ENCODE data around the gene SKIL. TPM values are rescaled to one million over a fixed set of nuclear protein-coding genes. Genes with fewer than 3 reads are reported as not detected.

The SKIL gene
- total RNA-seq, 4 donors from 2014 or later, result 31.1 to 49.4 (median 33.3) TPM

DNA sequence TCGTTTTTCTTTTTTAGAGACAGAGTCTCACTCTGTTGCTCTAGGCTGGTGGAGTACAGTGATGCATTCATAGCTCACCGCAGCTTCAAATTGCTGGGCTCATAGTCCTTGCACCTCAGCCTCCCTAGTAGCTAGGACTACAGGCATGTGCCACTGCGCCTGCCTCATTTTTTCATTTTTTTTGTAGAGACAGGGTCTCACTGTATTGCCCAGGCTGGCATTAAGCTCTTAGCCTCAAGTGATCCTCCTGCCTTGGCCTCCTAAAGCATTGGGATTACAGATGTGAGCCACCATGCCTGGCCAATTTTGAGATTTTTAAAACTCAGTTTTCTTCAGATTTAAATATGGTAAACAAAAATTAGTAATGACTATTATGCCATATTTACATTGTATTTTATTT lies 29.0 kb downstream of the SKIL start:
- TF ChIP-seq, protein P1, sequence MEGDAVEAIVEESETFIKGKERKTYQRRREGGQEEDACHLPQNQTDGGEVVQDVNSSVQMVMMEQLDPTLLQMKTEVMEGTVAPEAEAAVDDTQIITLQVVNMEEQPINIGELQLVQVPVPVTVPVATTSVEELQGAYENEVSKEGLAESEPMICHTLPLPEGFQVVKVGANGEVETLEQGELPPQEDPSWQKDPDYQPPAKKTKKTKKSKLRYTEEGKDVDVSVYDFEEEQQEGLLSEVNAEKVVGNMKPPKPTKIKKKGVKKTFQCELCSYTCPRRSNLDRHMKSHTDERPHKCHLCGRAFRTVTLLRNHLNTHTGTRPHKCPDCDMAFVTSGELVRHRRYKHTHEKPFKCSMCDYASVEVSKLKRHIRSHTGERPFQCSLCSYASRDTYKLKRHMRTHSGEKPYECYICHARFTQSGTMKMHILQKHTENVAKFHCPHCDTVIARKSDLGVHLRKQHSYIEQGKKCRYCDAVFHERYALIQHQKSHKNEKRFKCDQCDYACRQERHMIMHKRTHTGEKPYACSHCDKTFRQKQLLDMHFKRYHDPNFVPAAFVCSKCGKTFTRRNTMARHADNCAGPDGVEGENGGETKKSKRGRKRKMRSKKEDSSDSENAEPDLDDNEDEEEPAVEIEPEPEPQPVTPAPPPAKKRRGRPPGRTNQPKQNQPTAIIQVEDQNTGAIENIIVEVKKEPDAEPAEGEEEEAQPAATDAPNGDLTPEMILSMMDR (IDR thresholded peaks at IDR 0.05; ENCODE audit: low read depth), result no peak

DNA sequence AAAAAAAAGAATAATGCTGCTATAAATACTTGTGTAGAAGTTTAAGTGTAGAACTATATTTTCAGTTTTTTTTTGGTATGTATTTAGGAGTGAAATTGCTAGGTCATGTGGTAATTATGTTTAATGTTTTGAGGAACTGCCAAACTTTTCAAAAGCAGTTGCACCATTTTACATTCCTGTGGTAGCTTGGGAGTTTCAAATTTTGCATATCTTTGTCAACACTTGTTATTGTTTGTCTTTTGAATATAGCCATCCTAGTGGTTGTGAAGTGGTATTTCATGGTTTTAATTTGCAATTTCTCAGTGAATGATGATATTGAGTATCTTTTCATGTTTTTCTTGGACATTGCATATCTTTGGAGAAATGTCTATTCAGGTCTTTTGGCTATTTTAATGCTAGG lies 30.4 kb downstream of the SKIL start:
- TF ChIP-seq, protein P1 (IDR thresholded peaks at IDR 0.05; ENCODE audit: low read depth), result no peak

DNA sequence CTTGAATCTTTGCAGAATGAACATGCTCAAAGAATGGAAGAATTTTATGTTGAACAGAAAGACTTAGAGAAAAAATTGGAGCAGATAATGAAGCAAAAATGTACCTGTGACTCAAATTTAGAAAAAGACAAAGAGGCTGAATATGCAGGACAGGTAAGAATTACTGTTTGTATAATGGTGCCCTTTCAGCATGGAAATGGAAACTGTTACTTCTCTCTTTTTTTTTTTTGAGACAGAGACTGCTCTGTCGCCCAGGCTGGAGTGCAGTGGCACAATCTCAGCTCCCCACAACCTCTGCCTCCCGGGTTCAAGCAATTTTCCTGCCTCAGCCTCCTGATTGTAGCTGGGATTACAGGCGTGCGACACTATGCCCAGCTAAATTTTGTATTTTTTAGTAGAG lies 33.6 kb downstream of the SKIL start:
- TF ChIP-seq, protein P1 (IDR thresholded peaks at IDR 0.05; ENCODE audit: low read depth), result no peak

DNA sequence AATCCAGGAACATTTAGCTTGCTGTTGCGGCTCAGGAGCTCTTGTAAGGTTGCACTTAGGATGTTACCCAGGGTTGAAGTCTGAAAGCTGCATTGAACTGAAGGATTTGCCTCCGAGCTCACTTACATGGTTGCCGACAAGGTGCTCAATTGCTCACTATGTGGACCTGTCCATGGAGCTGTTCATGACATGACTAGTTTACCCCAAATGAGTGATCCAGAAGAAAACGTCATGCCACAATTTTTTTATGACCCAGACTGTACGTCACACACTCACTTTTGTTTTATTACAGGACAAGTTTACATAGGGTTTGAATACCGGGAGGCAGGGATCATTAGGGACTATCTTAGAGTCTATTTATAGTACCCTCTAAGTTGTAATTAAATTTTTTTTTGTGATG lies 40.2 kb downstream of the SKIL start:
- TF ChIP-seq, protein P1 (IDR thresholded peaks at IDR 0.05; ENCODE audit: low read depth), result no peak

DNA sequence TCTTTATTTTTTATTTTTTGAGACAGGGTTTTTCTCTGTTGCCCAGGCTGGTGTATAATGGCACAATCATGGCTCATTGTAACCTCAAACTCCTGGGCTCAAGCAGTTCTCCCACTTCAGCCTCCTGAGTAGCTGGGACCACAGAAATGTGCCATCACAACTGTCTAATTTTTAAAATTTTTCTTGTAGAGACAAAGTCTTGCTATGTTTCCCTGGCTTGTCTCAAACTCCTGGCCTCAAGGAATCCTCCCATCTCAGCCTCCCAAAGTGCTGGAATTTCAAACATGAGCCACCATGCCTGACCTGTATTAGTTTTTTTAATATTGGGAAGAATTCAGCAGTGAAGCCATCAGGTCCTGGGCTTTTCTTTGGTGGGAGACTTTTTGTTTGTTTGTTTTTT lies 47.6 kb downstream of the SKIL start:
- TF ChIP-seq, protein P1 (IDR thresholded peaks at IDR 0.05; ENCODE audit: low read depth), result no peak

DNA sequence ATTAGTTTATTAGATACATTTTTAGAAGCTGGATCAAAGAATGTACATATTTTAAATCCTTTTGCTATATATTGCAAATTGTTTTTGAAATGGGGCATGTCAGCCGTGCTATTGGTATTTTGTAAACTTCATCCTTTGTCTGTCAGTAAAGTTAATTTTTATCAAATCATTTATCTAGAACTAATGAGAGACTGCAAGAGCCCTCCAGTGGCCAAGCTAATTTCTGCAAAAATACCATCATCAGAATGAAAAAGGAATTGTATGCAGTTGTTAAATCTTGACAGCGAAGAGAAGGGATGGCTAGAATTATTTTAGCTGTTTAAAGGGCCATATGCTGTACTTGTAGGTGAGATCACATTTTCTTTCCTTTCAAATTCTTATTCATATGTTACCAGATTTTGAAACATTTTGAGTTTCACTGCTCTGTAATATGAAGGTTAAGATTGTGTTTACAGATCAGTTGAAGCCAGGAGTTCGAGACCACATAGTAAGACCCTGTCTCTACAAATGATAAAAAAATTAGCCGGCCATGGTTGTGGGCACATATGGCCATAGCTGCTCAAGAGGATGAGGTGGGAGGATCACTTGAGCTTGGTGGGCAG lies 53.0 kb downstream of the SKIL start:
- TF ChIP-seq, protein P1 (IDR thresholded peaks at IDR 0.05; ENCODE audit: low read depth), result no peak

DNA sequence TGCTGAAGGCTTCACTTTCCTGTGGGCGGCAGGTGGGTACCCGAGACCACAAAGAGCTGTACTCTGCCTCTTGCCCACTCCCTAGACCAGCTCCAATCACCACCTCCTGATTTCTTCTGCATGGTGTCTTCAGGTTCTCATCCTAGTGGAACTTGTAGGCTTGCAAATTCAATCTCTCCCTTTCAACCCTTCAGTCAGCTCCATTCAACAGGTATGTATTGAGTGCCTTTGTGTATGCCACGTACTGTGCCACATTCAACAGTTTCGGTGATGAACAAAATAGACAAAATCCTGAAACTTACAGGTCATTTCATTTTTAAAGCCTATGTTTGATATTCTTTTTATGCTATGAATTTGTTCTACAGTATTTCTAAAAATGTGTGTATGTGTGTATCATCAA lies 55.8 kb downstream of the SKIL start:
- TF ChIP-seq, protein P1 (IDR thresholded peaks at IDR 0.05; ENCODE audit: low read depth), result no peak

All from subcutaneous adipose tissue (tissue), 4 donors.